ENCODE data around the gene SLC7A5. TPM values are rescaled to one million over a fixed set of nuclear protein-coding genes. Genes with fewer than 3 reads are reported as not detected.
"Not testable (repeated sequence)": the region's sequence is repeated elsewhere in the genome, so short reads cannot be mapped to it uniquely, and the experiment has no call there.

SLC7A5 gene
- total RNA-seq, 1 donor from 2014 or later: 41.6 TPM

- Mint-ChIP-seq H3K27ac (ENCODE audit: unreplicated experiment) (no peak overlapping the region), H3K9me3 (no peaks in the 10 kb centered on the region), H3K4me1 (peaks cover 31% of the 10 kb centered on the region), H3K27me3 (ENCODE audit: low read depth) (peaks cover 4% of the 10 kb centered on the region), H3K36me3 (ENCODE audit: low read depth) (no peaks in the 10 kb centered on the region), H3K4me3 (no peak overlapping the region)
- DNase-seq (ENCODE audit: low read depth, low spot score): no peak
- TF ChIP-seq CTCF (conservative IDR thresholded peaks at IDR 0.05): no peak
Measured at GRCh38 chr16:87818533-87819161, 50.7 kb downstream of the SLC7A5 start.

DNA sequence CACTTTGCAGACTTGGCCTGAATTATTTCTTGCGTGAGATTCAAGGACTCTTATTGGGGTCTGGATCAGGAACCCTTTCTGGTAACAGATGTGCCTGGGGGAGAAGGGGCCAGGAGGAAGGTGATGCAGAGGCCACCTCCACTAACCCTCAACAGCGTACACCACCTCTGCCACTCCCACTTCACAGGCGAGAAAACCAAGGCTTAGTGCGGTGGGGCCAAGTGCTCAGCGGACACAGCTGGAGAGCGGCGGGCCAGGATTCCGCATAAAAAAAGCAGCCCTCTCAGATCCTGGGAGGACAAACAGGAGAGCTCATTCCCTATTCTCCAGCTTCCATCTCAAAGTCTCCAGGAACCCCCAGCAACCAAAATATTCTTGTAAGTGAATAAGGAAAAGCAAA is 51.4 kb downstream of the SLC7A5 start:
- Mint-ChIP-seq H3K36me3 (ENCODE audit: low read depth) (no peaks in the 10 kb centered on the region), H3K4me1 (peaks cover 28% of the 10 kb centered on the region), H3K27me3 (ENCODE audit: low read depth) (peaks cover 4% of the 10 kb centered on the region), H3K9me3 (no peaks in the 10 kb centered on the region), H3K4me3 (no peak overlapping the region), H3K27ac (ENCODE audit: unreplicated experiment) (no peak overlapping the region)
- DNase-seq (ENCODE audit: low read depth, low spot score): no peak
- TF ChIP-seq CTCF (conservative IDR thresholded peaks at IDR 0.05): no peak

DNA sequence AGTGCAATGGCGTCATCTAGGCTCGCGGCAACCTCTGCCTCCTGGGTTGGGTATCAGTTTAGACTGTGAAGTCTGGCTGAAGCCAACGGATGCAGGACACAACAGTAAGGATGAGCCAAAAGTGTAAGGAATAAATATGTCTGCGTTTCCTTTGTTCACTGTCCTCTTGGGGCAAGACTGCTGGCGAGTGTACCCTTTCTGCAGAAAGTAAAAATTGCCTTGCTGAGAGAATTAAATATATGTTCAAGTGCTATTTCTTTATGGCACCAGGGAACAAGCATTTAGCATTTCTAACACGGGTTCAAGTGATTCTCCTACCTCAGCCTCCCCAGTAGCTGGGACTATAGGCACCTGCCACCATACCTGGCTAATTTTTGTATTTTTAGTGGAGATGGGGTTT is 51.9 kb downstream of the SLC7A5 start:
- H3K9me3 Mint-ChIP-seq; H3K36me3 Mint-ChIP-seq (ENCODE audit: low read depth); H3K27ac Mint-ChIP-seq (ENCODE audit: unreplicated experiment); H3K27me3 Mint-ChIP-seq (ENCODE audit: low read depth); DNase-seq (ENCODE audit: low read depth, low spot score); H3K4me3 Mint-ChIP-seq: not testable (repeated sequence)
- H3K4me1 Mint-ChIP-seq: peaks cover 22% of the 10 kb centered on the region

DNA sequence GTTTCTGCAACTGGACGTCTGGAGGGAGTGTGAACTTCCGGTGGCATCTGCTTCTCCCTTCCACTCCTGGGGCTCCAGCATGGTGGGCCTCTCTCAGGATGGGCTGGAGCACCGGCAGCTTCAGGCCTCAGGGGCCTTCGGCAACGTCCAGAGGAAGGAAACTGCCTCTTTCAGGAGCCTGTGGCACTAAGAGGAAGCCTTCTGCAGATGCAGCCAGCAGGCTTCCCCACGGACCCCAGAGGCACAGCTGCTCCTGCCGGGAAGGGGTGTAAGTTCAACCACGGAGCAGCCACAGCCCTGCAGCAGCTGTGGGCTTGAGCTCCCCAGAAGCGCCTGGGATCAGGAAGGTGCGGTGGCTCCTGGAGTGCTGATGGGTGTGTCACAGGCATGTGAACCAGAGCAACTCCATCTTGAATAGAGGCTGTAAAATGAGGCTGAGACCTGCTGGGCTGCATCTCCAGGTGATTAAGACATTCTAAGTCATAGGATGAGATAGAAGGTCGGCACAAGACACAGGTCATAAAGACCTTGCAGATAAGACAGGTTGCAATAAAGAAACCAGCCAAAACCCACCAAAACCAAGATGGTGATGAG is 52.7 kb downstream of the SLC7A5 start:
- DNase-seq (ENCODE audit: low read depth, low spot score): no peak
- Mint-ChIP-seq H3K36me3 (ENCODE audit: low read depth) (no peaks in the 10 kb centered on the region), H3K4me1 (peaks cover 15% of the 10 kb centered on the region), H3K27ac (ENCODE audit: unreplicated experiment) (no peak overlapping the region), H3K27me3 (ENCODE audit: low read depth) (no peaks in the 10 kb centered on the region), H3K4me3 (no peak overlapping the region), H3K9me3 (no peaks in the 10 kb centered on the region)
- no peak for TF ChIP-seq CTCF (conservative IDR thresholded peaks at IDR 0.05)

- TF ChIP-seq CTCF (conservative IDR thresholded peaks at IDR 0.05): no peak
- H3K4me1 Mint-ChIP-seq: peaks cover 8% of the 10 kb centered on the region
- H3K27me3 Mint-ChIP-seq (ENCODE audit: low read depth): no peaks in the 10 kb centered on the region
- H3K27ac Mint-ChIP-seq (ENCODE audit: unreplicated experiment): no peak overlapping the region
- DNase-seq (ENCODE audit: low read depth, low spot score): no peak
- no peaks in the 10 kb centered on the region for H3K9me3 Mint-ChIP-seq
- no peak overlapping the region for H3K4me3 Mint-ChIP-seq
- H3K36me3 Mint-ChIP-seq (ENCODE audit: low read depth): no peaks in the 10 kb centered on the region
Measured at GRCh38 chr16:87815567-87815966, 53.7 kb downstream of the SLC7A5 start.

- Mint-ChIP-seq H3K27me3 (ENCODE audit: low read depth) (no peaks in the 10 kb centered on the region), H3K27ac (ENCODE audit: unreplicated experiment) (no peak overlapping the region), H3K36me3 (ENCODE audit: low read depth) (no peaks in the 10 kb centered on the region), H3K4me1 (peaks cover 4% of the 10 kb centered on the region), H3K4me3 (no peak overlapping the region), H3K9me3 (no peaks in the 10 kb centered on the region)
- no peak for DNase-seq (ENCODE audit: low read depth, low spot score)
- TF ChIP-seq CTCF (conservative IDR thresholded peaks at IDR 0.05): no peak
Measured at GRCh38 chr16:87812200-87812656, 57.1 kb downstream of the SLC7A5 start.

DNA sequence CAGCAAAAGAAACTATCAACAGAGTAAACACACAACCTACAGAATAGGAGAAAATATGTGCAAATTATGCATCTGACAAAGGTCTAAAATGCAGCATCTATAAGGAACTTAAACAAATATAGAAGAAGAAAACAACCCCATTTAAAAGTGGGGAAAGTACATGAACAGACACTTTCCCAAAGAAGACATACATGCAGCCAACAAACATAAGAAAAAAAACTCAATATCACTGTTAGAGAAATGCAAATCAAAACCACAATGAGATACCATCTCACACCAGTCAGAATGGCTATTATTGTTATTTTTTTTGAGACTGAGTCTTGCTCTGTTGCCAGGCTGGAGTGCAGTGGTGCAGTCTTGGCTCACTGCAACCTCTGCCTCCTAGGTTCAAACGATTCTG is 57.9 kb downstream of the SLC7A5 start:
- H3K4me3 Mint-ChIP-seq; H3K27ac Mint-ChIP-seq (ENCODE audit: unreplicated experiment); H3K9me3 Mint-ChIP-seq; H3K36me3 Mint-ChIP-seq (ENCODE audit: low read depth); DNase-seq (ENCODE audit: low read depth, low spot score); H3K27me3 Mint-ChIP-seq (ENCODE audit: low read depth); H3K4me1 Mint-ChIP-seq: not testable (repeated sequence)
